IPS-20b (cell line): ENCODE data around the gene TMPO.
"Not testable (repeated sequence)": the region's sequence is repeated elsewhere in the genome, so short reads cannot be mapped to it uniquely, and the experiment has no call there.

Source experiments
- H3K27ac ChIP-seq: one replicate; pipeline ENCODE4 v1.5.1; 2013; ENCODE audit warnings: low read length
- H3K27me3 ChIP-seq: 2 replicates; pipeline ENCODE4 v1.6.1; 2013; ENCODE audit warnings: mild to moderate bottlenecking, low read length, inconsistent platforms; ENCODE audit not compliant: insufficient read depth
- H3K36me3 ChIP-seq: 2 replicates; pipeline ENCODE4 v1.6.1; 2013; ENCODE audit warnings: low read depth, mild to moderate bottlenecking, inconsistent platforms, low read length, moderate library complexity; ENCODE audit not compliant: insufficient read depth
- H3K4me1 ChIP-seq: 2 replicates; pipeline ENCODE4 v1.6.1; 2013; ENCODE audit warnings: mild to moderate bottlenecking, control low read depth, inconsistent platforms, low read length, moderate library complexity; ENCODE audit not compliant: insufficient read depth
- H3K4me3 ChIP-seq: 2 replicates; pipeline ENCODE4 v1.5.1; 2013; ENCODE audit warnings: mild to moderate bottlenecking, low read length, inconsistent platforms
- H3K9ac ChIP-seq: 2 replicates; pipeline ENCODE4 v1.6.1; 2013; ENCODE audit warnings: low read depth, mild to moderate bottlenecking, inconsistent platforms, low read length, moderate library complexity
- H3K9me3 ChIP-seq: 2 replicates; pipeline ENCODE4 v1.6.1; 2013; ENCODE audit warnings: mild to moderate bottlenecking, low read depth, low read length, inconsistent platforms; ENCODE audit not compliant: insufficient read depth

Gene TMPO

DNA sequence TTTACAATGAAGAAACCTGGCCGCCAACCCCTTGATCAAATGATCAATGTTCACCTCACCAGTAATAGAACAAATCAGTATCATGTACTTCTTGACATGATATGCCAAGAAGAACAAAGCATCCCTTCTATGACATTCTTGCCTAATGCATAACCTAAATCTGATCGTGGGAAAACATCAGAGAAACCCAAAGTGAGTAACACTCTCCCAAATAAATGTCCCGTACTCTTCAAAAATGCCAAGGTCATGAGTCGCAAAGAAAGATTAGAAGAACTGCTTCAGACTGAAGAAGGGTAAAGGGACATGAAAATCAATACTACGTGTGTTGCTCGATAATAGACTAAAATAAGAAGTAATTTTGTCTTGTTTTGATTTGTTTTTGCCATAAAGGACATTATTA, 66.7 kb downstream of the TMPO start:
- Histone ChIP-seq H3K9me3 (no peaks in the 10 kb centered on the region), H3K4me3 (no peak overlapping the region), H3K4me1 (no peaks in the 10 kb centered on the region), H3K27me3 (no peaks in the 10 kb centered on the region), H3K27ac (no peak overlapping the region), H3K36me3 (no peaks in the 10 kb centered on the region), H3K9ac (no peak overlapping the region)

DNA sequence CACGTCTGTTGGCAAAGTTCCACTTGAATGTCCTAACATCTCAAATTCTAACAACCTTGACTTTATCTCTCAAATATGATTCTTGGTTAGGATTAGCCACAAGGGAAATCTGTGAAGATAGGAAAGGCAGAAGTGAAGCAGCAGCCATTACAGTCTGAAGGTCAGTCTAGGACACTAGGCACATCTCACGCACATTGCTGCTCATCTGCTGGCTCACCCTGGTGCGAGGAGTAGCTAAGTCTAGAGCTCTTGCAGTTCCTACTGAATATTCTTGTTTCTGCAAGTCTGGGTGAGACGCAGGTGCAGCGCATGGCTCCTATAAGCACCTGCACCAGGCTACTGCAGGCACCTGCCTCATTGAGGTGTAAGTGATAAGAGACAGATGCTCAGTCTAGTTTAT, 71.7 kb downstream of the TMPO start:
- Histone ChIP-seq H3K27ac (no peak overlapping the region), H3K9ac (no peak overlapping the region), H3K36me3 (no peaks in the 10 kb centered on the region), H3K4me3 (no peak overlapping the region), H3K9me3 (no peaks in the 10 kb centered on the region), H3K4me1 (no peaks in the 10 kb centered on the region), H3K27me3 (no peaks in the 10 kb centered on the region)

- Histone ChIP-seq H3K27ac (no peak overlapping the region), H3K4me1 (peaks cover 10% of the 10 kb centered on the region; the same call in 1 of the 2 replicates), H3K9ac (no peak overlapping the region), H3K9me3 (no peaks in the 10 kb centered on the region), H3K4me3 (no peak overlapping the region), H3K27me3 (no peaks in the 10 kb centered on the region), H3K36me3 (peaks cover 12% of the 10 kb centered on the region)
These were observed 75.8 kb downstream of the TMPO start for GRCh38 chr12:98591209-98591608.

DNA sequence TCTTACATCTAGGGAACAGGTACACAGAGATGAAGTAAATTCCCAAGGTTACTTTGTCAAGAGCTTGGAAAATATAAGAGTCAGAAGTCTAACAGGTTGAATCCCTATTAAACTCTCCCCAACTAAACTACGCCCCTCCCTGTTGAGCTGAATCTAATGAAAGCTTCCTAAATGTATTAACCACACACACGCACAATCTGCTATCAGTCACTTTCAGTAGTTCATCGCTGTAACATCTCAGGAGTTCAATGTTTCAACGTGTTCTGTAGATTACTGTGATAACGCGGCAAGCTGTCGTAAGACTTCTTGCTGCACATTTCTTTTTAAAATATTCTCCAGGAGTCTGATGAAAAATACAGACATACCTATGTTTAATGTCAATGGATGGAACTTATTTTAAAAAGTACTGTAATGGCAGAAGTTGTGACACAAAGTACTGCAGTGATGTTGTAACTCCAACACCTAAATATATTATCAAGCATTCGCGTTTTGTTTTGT, 77.5 kb downstream of the TMPO start:
- Histone ChIP-seq H3K4me3 (peak overlapping the region; percentile 60), H3K27ac (no peak overlapping the region), H3K4me1 (peaks cover 10% of the 10 kb centered on the region; the same call in 1 of the 2 replicates), H3K9ac (peak overlapping the region; percentile 80), H3K36me3 (peaks cover 29% of the 10 kb centered on the region), H3K27me3 (no peaks in the 10 kb centered on the region), H3K9me3 (no peaks in the 10 kb centered on the region)

GRCh38 chr12:98593351-98594049, 78.1 kb downstream of the TMPO start, which contains the start of gene SLC25A3:
Gene SLC25A3 (plus strand): TSS chr12:98593686. CDS start chr12:98593979, 293 bp downstream.
- no peaks in the 10 kb centered on the region for H3K9me3 ChIP-seq
- peak within 1 kb of the TSS; percentile 82 for H3K27ac ChIP-seq

GRCh38 chr12:98594050-98594835, 78.9 kb downstream of the TMPO start:
- Histone ChIP-seq H3K9ac (peak overlapping the region; percentile 98), H3K4me3 (peak overlapping the region; percentile 87), H3K27ac (peak overlapping the region; percentile 82), H3K27me3 (no peaks in the 10 kb centered on the region), H3K4me1 (peaks cover 10% of the 10 kb centered on the region; the same call in 1 of the 2 replicates), H3K36me3 (peaks cover 43% of the 10 kb centered on the region), H3K9me3 (no peaks in the 10 kb centered on the region)

More at GRCh38 chr12:98593351-98594049, 78.1 kb downstream of the TMPO start, which contains the start of gene SLC25A3:
- Histone ChIP-seq H3K4me3 (peak within 1 kb of the TSS; percentile 87), H3K4me1 (peaks cover 10% of the 10 kb centered on the region; the same call in 1 of the 2 replicates), H3K9ac (peak within 1 kb of the TSS; percentile 98), H3K27me3 (no peaks in the 10 kb centered on the region), H3K36me3 (peaks cover 35% of the 10 kb centered on the region)

DNA sequence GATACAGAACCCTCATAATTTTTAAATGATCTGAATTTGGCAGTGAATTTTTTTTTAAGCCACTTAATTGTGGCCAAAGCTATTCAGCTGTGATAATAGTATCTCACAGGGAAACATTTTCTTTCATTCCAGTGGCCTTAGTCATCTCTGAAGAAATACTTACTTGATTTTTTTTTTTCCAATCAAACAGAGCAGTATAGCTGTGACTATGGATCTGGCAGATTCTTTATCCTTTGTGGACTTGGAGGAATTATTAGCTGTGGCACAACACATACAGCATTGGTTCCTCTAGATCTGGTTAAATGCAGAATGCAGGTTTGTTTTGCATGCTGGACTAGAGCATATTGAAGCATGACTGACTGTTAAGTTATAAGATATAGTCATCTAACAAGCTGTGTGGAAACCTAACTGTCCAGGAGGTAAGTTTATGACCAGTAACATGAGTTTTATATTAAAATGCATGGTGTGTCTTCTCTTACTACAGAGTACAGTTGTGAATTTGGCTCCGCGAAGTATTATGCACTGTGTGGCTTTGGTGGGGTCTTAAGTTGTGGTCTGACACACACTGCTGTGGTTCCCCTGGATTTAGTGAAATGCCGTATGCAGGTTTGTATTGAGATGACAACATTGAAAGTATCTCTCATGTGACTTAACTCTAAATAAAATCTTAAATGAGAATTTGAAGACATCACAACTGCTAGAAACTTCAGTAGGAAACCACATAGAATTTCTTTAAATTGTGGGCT, 80.0 kb downstream of the TMPO start:
- Histone ChIP-seq H3K4me3 (peak overlapping the region; percentile 87), H3K9ac (peak overlapping the region; percentile 98), H3K27ac (no peak overlapping the region), H3K4me1 (peaks cover 10% of the 10 kb centered on the region; the same call in 1 of the 2 replicates), H3K9me3 (no peaks in the 10 kb centered on the region), H3K27me3 (no peaks in the 10 kb centered on the region), H3K36me3 (peaks cover 54% of the 10 kb centered on the region)

DNA sequence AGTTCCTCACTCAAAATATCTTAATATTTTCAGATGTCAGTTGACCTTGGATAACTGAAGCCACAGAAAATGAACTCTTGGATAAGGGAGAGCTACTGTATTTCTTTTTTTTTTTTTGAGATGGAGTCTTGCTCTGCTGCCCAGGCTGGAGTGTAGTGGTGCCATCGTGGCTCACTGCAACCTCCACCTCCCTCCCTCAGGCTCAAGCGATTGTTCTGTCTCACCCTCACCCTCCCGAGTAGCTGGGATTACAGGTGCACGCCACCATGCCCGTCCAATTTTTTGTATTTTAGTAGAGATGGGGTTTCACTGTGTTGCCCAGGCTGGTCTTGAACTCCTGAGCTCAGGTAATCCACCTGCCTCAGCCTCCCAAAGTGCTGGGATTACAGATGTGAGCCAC, 81.9 kb downstream of the TMPO start:
- H3K27me3 ChIP-seq, H3K27ac ChIP-seq, H3K4me3 ChIP-seq, H3K9me3 ChIP-seq, H3K9ac ChIP-seq: not testable (repeated sequence)
- Histone ChIP-seq H3K36me3 (peaks cover 73% of the 10 kb centered on the region), H3K4me1 (peaks cover 10% of the 10 kb centered on the region; the same call in 1 of the 2 replicates)
